ENCODE results near the gene CXCR5. TPM values are rescaled to one million over a fixed set of nuclear protein-coding genes. Genes with fewer than 3 reads are reported as not detected.

The CXCR5 gene
- total RNA-seq, 2 donors from 2014 or later, result 0.10 TPM; not detected in 1

DNA sequence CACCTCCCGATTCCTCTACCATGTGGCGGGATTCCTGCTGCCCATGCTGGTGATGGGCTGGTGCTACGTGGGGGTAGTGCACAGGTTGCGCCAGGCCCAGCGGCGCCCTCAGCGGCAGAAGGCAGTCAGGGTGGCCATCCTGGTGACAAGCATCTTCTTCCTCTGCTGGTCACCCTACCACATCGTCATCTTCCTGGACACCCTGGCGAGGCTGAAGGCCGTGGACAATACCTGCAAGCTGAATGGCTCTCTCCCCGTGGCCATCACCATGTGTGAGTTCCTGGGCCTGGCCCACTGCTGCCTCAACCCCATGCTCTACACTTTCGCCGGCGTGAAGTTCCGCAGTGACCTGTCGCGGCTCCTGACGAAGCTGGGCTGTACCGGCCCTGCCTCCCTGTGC lies 10.5 kb downstream of the CXCR5 start:
- peak; percentile 78 for DNase-seq (ENCODE audit: low spot score)
- intact Hi-C loops (cut with DNase I), result loop anchor here in 1 of 2 donors (5.0 kb wide), 1 partner anchor 33 kb away; the partner anchor contains the start of gene BCL9L

DNA sequence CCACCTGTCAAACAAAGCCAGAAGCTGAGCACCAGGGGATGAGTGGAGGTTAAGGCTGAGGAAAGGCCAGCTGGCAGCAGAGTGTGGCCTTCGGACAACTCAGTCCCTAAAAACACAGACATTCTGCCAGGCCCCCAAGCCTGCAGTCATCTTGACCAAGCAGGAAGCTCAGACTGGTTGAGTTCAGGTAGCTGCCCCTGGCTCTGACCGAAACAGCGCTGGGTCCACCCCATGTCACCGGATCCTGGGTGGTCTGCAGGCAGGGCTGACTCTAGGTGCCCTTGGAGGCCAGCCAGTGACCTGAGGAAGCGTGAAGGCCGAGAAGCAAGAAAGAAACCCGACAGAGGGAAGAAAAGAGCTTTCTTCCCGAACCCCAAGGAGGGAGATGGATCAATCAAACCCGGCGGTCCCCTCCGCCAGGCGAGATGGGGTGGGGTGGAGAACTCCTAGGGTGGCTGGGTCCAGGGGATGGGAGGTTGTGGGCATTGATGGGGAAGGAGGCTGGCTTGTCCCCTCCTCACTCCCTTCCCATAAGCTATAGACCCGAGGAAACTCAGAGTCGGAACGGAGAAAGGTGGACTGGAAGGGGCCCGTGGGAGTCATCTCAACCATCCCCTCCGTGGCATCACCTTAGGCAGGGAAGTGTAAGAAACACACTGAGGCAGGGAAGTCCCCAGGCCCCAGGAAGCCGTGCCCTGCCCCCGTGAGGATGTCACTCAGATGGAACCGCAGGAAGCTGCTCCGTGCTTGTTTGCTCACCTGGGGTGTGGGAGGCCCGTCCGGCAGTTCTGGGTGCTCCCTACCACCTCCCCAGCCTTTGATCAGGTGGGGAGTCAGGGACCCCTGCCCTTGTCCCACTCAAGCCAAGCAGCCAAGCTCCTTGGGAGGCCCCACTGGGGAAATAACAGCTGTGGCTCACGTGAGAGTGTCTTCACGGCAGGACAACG lies 11.7 kb downstream of the CXCR5 start:
- peak; percentile 80 for DNase-seq (ENCODE audit: low spot score)
- intact Hi-C loops (cut with DNase I), result no loop called here

- no peak for DNase-seq (ENCODE audit: low spot score)
These were observed 12.8 kb downstream of the CXCR5 start for GRCh38 chr11:118896472-118896913.

GRCh38 chr11:118896921-118897591 lies 13.4 kb downstream of the CXCR5 start:
- peak; percentile 79 for DNase-seq (ENCODE audit: low spot score)
- intact Hi-C loops (cut with DNase I), result no loop called here

More at GRCh38 chr11:118896472-118896913, 12.8 kb downstream of the CXCR5 start:
- intact Hi-C loops (cut with DNase I), result no loop called here

GRCh38 chr11:118897721-118898310 lies 14.1 kb downstream of the CXCR5 start:
- intact Hi-C loops (cut with DNase I), result no loop called here
- no peak for DNase-seq (ENCODE audit: low spot score)

- intact Hi-C loops (cut with DNase I), result no loop called here
- peak; percentile 80 for DNase-seq (ENCODE audit: low spot score)
These were observed 15.0 kb downstream of the CXCR5 start for GRCh38 chr11:118898400-118899295.

DNA sequence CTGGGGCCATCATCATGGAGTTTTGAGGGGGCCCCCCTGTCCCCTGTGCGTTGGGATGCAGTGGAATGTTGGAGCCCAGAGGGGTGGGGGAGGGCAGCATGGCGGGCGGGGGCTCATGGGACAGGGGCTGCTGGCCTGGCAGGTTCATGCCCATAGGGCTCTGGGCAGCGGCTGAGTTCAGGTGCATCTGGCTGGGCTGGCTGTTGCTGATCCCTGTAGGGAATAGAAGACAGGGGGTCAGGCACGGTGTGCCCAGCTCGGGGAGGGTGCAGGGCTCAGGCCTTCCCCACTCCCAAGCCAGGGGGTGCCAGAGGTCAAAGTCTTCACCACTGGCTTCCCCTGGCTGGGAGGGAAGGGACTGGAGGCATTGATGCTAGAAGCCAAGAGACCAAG lies 15.6 kb downstream of the CXCR5 start:
- intact Hi-C loops (cut with DNase I), result no loop called here

DNA sequence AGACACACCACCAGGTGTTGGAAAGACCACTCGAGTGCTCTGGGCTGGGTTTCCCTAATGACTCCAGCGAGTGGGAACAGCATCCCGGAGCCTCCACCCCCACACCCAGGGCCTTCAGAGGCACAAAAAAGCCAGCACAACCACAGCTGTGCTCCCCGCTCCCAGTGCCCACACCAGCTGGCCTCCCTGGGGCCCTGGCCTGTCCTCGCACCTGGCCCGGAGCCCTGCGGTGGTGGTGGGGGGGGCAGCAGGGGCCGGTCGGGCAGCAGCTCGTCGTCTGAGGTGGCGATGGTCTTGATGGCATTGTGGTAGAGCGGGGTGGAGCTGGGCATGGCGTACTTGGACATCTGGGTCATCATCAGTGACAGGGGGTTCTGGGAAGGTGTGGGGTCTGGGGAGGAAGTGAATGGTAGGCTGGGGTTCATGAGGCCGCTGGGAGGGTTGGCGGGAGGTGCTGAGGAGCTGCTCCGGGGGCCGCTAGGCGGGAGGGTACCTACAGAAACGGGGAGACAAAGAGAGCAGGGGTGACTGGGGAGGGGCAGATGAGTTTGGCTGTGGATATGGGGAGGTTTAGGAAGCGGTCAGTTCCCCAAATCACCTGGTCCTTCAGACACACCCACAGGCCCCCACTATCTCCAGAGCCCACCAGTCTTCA lies 16.1 kb downstream of the CXCR5 start:
- intact Hi-C loops (cut with DNase I), result no loop called here
- peak; percentile 77 for DNase-seq (ENCODE audit: low spot score)

More for the DNA sequence above, 15.6 kb downstream of the CXCR5 start:
- DNase-seq (ENCODE audit: low spot score), result no peak

GRCh38 chr11:118900535-118901384 lies 17.1 kb downstream of the CXCR5 start:
- intact Hi-C loops (cut with DNase I), result no loop called here

DNA sequence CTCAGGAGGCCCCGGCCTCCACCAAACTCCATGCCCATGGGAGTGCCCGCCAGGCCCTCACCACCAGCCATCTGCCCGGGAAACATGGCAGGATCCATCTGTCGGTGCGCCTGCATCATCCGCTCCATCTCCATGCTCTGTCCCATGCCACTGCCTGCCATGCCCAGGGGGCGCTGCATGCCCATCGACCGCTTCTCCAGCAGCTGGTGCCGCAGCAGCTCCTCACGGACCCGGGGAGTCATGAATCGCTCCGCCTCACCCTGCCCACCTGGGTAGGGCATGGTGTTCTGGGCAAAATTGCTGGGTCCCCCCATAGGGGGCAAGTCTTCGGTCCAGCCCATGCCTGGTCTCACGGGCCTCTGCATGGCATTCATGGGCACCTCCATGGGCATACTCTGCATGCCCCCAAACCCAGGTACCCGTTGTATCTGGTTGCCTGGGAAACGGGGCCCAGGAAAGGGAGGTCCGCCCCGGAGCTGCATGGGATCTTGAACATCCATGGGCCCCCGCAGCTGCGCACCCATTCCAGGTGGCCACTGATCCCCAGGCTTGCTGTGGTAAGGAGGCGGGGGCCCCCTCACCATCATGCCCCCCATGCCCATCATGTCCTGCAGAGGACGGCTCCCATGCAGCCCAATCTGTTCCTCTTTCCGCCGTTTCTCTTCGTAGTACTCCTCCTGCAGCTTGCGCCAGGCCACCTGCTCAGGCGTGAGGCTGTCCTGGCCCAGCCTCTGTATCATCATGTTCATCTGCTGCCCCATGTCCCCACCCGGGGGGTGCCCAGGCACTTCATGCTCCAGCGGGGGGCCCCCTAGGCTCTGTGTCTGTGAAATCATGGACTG lies 18.0 kb downstream of the CXCR5 start:
- intact Hi-C loops (cut with DNase I), result no loop called here
- DNase-seq (ENCODE audit: low spot score), result peak; percentile 84

More at GRCh38 chr11:118900535-118901384, 17.1 kb downstream of the CXCR5 start:
- DNase-seq (ENCODE audit: low spot score), result no peak

- intact Hi-C loops (cut with DNase I), result no loop called here
- peak; percentile 73 for DNase-seq (ENCODE audit: low spot score)
These were observed 18.9 kb downstream of the CXCR5 start for GRCh38 chr11:118902336-118903203.

DNA sequence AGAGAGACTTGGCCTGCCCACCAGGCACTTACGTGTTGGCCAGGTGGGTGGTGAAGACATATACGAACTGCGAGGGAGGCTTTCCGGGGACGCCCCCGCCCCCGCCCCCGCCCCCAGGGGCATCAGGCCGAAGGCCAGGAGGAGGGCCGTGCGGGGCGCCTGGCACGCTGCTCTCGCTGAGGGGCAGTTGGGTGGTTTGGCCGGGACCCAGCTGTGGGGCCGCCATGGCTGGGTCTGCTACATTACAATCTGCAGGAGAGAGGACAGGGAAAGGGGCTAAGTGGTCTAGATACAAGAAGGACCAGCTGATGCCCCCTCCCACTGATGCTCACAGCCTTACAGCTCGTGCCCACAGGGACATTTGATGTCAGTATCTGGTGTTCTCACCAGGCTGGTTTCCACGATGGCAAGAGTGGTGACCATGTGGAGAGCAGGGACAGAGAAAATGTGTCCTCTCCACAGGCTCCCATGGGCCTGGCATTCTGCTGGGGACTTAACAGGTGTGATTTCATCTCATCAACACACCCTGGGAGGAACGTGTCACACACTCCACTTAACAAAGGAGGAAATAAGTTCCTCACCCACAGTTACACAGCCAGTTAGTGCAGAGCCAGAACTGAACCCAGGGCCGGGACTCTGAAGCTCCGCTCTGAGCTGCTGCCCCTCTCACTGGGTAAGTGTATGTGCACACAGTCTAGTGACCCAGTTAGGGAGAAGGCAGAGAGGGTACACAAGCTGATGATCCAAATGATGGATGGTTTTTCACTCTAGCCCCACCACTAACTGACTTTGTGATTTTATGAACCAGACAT lies 19.7 kb downstream of the CXCR5 start:
- intact Hi-C loops (cut with DNase I), result no loop called here

GRCh38 chr11:118907051-118908042 lies 23.7 kb downstream of the CXCR5 start:
- DNase-seq (ENCODE audit: low spot score), result peak; percentile 93
- intact Hi-C loops (cut with DNase I), result loop anchor here in 1 of 2 donors (2.0 kb wide), 1 partner anchor 15 kb away; no protein-coding TSS in a partner anchor

More for the DNA sequence above, 19.7 kb downstream of the CXCR5 start:
- DNase-seq (ENCODE audit: low spot score), result no peak

Data from posterior vena cava (tissue), 2 donors.